ENCODE results near the gene SP140L.

DNA sequence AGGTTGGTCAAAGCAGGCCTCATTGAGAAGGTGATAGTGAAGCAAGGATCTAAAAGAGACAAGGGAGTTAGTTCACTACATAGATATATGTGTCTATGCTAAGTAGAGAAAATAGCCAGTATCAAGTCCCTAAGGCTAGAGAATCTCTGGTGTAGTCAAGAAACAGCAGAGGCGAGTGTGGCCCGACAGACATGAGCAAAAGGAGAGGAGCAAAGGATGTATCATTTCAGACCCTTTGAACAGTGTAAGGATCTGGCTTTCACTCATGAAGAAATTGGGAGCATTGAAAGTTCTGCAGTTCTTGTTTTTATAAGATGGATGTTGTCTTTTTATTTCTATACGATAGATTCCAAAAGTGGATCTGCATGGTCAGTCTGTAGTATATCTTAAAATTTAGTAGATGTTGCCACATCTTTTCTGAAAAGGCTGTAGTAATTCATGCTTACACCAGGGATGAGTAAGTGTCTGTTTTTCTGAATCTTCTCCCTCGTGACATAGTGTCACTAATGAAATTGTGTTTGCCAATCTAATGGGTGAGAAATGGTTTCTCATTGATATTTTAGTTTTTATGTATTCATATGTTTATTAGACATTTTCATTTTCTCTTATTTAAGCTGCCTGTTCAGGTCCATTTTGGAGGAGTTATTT, 107.8 kb downstream of the SP140L start:
- TF ChIP-seq, protein P1, sequence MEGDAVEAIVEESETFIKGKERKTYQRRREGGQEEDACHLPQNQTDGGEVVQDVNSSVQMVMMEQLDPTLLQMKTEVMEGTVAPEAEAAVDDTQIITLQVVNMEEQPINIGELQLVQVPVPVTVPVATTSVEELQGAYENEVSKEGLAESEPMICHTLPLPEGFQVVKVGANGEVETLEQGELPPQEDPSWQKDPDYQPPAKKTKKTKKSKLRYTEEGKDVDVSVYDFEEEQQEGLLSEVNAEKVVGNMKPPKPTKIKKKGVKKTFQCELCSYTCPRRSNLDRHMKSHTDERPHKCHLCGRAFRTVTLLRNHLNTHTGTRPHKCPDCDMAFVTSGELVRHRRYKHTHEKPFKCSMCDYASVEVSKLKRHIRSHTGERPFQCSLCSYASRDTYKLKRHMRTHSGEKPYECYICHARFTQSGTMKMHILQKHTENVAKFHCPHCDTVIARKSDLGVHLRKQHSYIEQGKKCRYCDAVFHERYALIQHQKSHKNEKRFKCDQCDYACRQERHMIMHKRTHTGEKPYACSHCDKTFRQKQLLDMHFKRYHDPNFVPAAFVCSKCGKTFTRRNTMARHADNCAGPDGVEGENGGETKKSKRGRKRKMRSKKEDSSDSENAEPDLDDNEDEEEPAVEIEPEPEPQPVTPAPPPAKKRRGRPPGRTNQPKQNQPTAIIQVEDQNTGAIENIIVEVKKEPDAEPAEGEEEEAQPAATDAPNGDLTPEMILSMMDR (IDR thresholded peaks at IDR 0.05) = no peak
- TF ChIP-seq POLR2A (IDR thresholded peaks at IDR 0.05) = no peak
